ENCODE results near the gene YJU2. TPM values are rescaled to one million over a fixed set of nuclear protein-coding genes. Genes with fewer than 3 reads are reported as not detected.

The YJU2 gene
- total and polyA plus RNA-seq, 11 donors: 7.6 to 26.7 (median 12.7) TPM

DNA sequence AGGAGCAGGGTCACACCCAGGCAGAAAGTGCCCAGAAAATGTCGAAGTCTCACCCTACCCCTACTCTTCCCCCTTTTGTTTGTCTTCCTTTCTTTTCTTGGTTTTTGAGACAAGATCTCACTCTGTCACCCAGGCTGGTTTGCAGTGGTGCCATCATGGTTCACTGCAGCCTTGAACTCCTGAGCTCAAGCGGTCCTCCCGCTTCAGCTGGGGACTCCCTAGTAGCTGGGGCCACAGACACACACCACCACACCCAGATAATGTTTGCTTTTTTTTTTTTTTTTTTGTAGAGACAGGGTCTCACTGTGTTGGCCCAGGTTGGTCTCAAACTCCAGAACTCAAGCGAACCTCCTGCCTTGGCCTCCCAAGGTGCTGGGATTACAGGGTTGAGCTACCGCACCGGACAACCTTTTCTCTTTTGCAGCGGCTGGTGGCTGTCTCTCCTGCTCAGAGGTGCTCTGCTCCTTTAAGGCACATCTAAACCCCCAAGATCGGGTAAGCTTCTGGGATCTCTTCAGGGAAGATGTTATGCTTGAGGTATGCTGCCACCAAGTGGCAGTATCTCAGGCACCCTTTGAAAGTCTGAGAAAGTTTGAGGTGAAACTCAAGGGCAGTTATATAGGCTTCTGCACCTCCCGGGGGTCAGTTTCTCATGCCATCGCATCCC lies 39.9 kb upstream of the YJU2 start:
- no peak for TF ChIP-seq POLR2A (IDR thresholded peaks at IDR 0.05)
- TF ChIP-seq, protein P1, sequence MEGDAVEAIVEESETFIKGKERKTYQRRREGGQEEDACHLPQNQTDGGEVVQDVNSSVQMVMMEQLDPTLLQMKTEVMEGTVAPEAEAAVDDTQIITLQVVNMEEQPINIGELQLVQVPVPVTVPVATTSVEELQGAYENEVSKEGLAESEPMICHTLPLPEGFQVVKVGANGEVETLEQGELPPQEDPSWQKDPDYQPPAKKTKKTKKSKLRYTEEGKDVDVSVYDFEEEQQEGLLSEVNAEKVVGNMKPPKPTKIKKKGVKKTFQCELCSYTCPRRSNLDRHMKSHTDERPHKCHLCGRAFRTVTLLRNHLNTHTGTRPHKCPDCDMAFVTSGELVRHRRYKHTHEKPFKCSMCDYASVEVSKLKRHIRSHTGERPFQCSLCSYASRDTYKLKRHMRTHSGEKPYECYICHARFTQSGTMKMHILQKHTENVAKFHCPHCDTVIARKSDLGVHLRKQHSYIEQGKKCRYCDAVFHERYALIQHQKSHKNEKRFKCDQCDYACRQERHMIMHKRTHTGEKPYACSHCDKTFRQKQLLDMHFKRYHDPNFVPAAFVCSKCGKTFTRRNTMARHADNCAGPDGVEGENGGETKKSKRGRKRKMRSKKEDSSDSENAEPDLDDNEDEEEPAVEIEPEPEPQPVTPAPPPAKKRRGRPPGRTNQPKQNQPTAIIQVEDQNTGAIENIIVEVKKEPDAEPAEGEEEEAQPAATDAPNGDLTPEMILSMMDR (IDR thresholded peaks at IDR 0.05): peak in 1 of 12 donors; percentile 11
- 77 to 80% (median 78%) methylated on average over 10 of the region's 10 CpGs for WGBS, 4 donors
- H3K4me3 ChIP-seq: no peak overlapping the region
- ATAC-seq (no peak), DNase-seq (no peak)
- intact Hi-C loops (cut with DNase I): loop anchor here in 8 of 10 donors (5.0 to 10.0 kb wide), 4 partner anchors 62 to 542 kb away; partner anchors contain the start of gene EEF2 (in 3 of the 8)
- H3K27ac ChIP-seq: no peak overlapping the region
- H3K36me3 ChIP-seq: no peaks in the 10 kb centered on the region
- H3K4me1 ChIP-seq: peaks cover 0 to 8% (median 0%) of the 10 kb centered on the region in 12 donors
- H3K9me3 ChIP-seq: no peaks in the 10 kb centered on the region
- peaks cover 0 to 11% (median 0%) of the 10 kb centered on the region in 9 donors for H3K27me3 ChIP-seq

DNA sequence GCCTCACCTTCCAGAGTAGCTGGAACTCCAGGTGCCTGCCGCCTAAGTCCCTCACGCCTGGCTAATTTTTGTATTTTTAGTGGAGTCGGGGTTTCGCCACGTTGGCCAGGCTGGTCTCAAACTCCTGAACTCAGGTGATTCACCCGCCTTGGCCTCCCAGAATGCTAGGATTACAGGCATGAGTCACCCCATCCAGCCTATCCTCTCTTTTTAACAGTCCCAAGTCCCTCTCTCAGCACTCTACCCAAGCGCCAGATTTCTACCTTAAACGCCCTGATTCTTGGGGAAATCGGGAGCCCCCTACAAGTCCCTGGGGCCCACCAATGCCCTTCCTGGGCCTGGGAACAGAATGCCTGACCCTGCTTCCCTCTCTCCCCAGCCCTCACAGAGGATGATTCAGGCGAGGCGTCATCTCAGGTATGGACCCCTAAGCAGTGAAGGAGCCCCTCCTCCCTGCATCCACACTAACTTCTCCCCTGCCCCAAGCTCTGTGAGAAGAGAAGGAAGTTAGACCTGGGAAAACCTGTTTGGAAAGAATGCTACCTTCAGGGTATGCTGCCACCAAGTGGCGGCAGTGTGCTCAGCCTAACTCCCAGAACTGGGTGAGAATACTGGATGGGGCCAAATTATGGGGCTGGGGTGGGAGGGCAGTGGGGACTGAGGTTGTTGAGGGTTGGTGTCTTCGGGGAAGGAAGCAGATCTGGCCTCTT lies 38.3 kb upstream of the YJU2 start:
- H3K27ac ChIP-seq: no peak overlapping the region
- no peak for DNase-seq
- no peak for TF ChIP-seq POLR2A (IDR thresholded peaks at IDR 0.05)
- TF ChIP-seq, protein P1 (IDR thresholded peaks at IDR 0.05): peak in 7 of 12 donors; percentile 4 to 39 (median 19)
- intact Hi-C loops (cut with DNase I): loop anchor here in 8 of 10 donors (5.0 to 10.0 kb wide), 4 partner anchors 64 to 544 kb away; partner anchors contain the start of gene EEF2 (in 3 of the 8)
- H3K36me3 ChIP-seq: no peaks in the 10 kb centered on the region
- no peaks in the 10 kb centered on the region for H3K9me3 ChIP-seq
- no peak overlapping the region for H3K4me3 ChIP-seq
- peaks cover 0 to 8% (median 0%) of the 10 kb centered on the region in 12 donors for H3K4me1 ChIP-seq
- 70 to 80% (median 74%) methylated on average over 13 of the region's 13 CpGs for WGBS, 4 donors
- peaks cover 0 to 11% (median 0%) of the 10 kb centered on the region in 9 donors for H3K27me3 ChIP-seq
- ATAC-seq: no peak

DNA sequence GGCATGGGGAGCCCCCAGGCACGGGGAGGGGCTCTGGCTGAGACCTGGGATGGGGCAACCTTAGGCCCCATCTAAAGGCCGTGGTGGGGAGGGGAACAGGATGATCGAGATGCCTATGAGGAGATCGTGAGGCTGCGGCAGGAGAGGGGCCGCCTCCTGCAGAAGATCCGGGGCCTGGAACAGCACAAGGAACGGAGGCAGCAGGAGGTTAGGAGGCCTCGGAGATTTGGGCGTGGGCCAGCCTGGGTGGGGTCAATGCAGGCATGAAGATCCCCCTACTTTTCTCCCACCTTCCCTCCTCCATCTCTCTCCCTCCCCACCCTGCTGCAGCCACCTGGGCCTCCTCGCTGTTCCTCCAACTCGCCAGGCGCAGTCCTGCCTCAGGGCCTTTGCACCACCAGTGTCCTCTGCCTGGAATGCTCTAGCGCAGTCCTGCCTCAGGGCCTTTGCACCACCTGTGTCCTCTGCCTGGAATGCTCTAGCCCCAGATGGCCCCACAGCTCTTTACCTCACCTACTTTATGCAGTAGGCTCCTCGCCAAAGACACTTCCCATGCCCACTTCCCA lies 36.6 kb upstream of the YJU2 start:
- Histone ChIP-seq H3K27me3 (peaks cover 0 to 11% (median 0%) of the 10 kb centered on the region in 9 donors), H3K27ac (no peak overlapping the region), H3K9me3 (no peaks in the 10 kb centered on the region), H3K4me3 (no peak overlapping the region), H3K36me3 (no peaks in the 10 kb centered on the region), H3K4me1 (no peaks in the 10 kb centered on the region)
- no peak for ATAC-seq
- DNase-seq: no peak
- TF ChIP-seq, protein P1 (IDR thresholded peaks at IDR 0.05): no peak
- TF ChIP-seq POLR2A (IDR thresholded peaks at IDR 0.05): no peak
- 76 to 79% (median 77%) methylated on average over 15 of the region's 15 CpGs for WGBS, 4 donors
- intact Hi-C loops (cut with DNase I): no loop called here

DNA sequence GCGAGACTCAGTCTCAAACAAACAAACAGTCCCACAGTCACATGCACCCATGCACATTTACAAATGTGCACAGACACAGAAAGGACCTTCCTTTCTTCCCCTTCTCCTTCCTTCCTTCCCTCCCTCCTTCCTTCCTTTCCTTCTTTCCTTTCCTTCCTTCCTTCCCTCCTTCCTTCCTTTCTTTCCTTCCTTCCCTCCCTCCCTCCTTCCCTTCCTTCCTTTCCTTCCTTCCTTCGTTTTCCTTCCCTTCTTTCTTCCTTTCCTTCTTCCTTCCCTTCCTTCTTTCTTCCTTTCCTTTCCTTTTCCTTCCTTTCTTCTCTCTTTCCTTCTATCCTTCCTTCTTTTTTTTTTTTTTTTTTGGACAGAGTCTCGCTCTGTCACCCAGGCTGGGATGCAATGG lies 33.8 kb upstream of the YJU2 start:
- no peak overlapping the region for H3K27ac ChIP-seq
- H3K4me3 ChIP-seq: no peak overlapping the region
- TF ChIP-seq, protein P1 (IDR thresholded peaks at IDR 0.05): no peak
- no peak for TF ChIP-seq POLR2A (IDR thresholded peaks at IDR 0.05)
- no peaks in the 10 kb centered on the region for H3K4me1 ChIP-seq
- no peaks in the 10 kb centered on the region for H3K9me3 ChIP-seq
- no peaks in the 10 kb centered on the region for H3K36me3 ChIP-seq
- peaks cover 0 to 5% (median 0%) of the 10 kb centered on the region in 9 donors for H3K27me3 ChIP-seq
- 64 to 74% (median 74%) methylated on average over 3 of the region's 3 CpGs for WGBS, 4 donors
- intact Hi-C loops (cut with DNase I): no loop called here
- no peak for ATAC-seq
- no peak for DNase-seq
